Measurements from ENCODE around the gene ECT2L. TPM values are rescaled to one million over a fixed set of nuclear protein-coding genes. Genes with fewer than 3 reads are reported as not detected.

The ECT2L gene
- total and polyA plus RNA-seq, 2 of the 13 experiments (the other 11 are each of a cell fraction or from before 2014, with no cell fraction given): 0.12 TPM; not detected in 1

DNA sequence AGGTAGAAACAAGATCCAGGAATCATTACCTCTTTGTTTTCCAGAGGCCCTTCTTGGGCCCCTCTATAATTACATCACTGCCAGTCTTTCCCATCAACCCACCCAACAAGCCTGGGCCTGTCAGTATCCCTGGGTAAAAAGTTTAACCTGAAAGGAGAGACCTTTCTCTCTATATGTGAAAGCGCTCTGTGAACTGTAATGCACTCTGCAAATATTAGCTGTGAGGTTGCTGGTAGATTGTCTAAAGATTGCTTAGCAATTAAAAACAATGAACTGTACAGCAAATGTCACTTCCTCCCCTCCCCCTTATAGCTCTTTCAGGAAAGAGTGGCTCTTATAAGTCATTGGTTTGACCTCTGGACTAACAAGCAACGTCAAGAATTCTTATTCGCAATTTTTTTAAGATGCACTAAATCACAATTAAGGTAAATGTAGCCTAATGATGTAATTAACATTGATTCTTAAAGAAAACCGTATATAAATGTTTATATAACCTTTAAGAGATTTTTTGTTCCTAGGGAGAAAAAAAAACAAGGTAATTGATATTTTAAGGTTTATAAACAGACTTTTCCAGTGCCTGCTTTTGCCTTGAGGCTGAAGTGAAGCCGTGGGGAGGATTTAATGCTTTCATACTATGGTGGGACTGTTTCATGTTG lies 18.4 kb downstream of the ECT2L start (continued):
- no peak for TF ChIP-seq ZNF414 (CRISPR knock-in tag; IDR thresholded peaks at IDR 0.05)
- no peak for TF ChIP-seq MATR3 (CRISPR knock-in tag; IDR thresholded peaks at IDR 0.05)
- peak; percentile 61 for TF ChIP-seq HNF4G (IDR thresholded peaks at IDR 0.05; ENCODE audit: borderline replicate concordance, low read depth, low read length)
- no peak for TF ChIP-seq HNF4G (CRISPR knock-in tag; IDR thresholded peaks at IDR 0.05; ENCODE audit: borderline replicate concordance, low read depth)
- no peak for TF ChIP-seq RBM22 (optimal IDR thresholded peaks at IDR 0.05; ENCODE audit: low read length)
- TF ChIP-seq, protein P1, sequence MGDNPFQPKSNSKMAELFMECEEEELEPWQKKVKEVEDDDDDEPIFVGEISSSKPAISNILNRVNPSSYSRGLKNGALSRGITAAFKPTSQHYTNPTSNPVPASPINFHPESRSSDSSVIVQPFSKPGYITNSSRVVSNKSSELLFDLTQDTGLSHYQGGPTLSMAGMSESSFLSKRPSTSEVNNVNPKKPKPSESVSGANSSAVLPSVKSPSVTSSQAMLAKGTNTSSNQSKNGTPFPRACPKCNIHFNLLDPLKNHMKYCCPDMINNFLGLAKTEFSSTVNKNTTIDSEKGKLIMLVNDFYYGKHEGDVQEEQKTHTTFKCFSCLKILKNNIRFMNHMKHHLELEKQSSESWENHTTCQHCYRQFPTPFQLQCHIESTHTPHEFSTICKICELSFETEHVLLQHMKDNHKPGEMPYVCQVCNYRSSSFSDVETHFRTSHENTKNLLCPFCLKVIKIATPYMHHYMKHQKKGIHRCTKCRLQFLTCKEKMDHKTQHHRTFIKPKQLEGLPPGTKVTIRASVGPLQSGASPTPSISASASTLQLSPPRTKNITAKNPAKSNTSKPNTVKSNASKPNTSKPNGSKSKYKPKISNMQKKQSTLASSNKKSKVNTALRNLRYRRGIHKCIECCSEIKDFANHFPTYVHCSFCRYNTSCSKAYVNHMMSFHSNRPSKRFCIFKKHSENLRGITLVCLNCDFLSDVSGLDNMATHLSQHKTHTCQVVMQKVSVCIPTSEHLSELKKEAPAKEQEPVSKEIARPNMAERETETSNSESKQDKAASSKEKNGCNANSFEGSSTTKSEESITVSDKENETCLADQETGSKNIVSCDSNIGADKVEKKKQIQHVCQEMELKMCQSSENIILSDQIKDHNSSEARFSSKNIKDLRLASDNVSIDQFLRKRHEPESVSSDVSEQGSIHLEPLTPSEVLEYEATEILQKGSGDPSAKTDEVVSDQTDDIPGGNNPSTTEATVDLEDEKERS (CRISPR knock-in tag; IDR thresholded peaks at IDR 0.05): no peak
- TF ChIP-seq SOX5 (CRISPR knock-in tag; IDR thresholded peaks at IDR 0.05; ENCODE audit: borderline replicate concordance): peak; percentile 79; the same call in 1 of the 2 replicates
- TF ChIP-seq ZFP36L2 (CRISPR knock-in tag; IDR thresholded peaks at IDR 0.05): no peak
- no peak for TF ChIP-seq ZNF501 (CRISPR knock-in tag; IDR thresholded peaks at IDR 0.05)
- no peak for TF ChIP-seq ZNF510 (CRISPR knock-in tag; IDR thresholded peaks at IDR 0.05; ENCODE audit: low read depth)
- no peak for TF ChIP-seq PRPF4 (IDR thresholded peaks at IDR 0.05; ENCODE audit: low read depth, low read length, poor library complexity, severe bottlenecking)
- TF ChIP-seq, protein P2, sequence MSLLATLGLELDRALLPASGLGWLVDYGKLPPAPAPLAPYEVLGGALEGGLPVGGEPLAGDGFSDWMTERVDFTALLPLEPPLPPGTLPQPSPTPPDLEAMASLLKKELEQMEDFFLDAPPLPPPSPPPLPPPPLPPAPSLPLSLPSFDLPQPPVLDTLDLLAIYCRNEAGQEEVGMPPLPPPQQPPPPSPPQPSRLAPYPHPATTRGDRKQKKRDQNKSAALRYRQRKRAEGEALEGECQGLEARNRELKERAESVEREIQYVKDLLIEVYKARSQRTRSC (CRISPR knock-in tag; IDR thresholded peaks at IDR 0.05; ENCODE audit: low read depth): no peak
- TF ChIP-seq HHEX (CRISPR knock-in tag; IDR thresholded peaks at IDR 0.05): peak; percentile 72
- no peak for TF ChIP-seq MAZ (IDR thresholded peaks at IDR 0.05; ENCODE audit: borderline replicate concordance, low read depth, low read length)
- no peak for TF ChIP-seq MAZ (CRISPR knock-in tag; IDR thresholded peaks at IDR 0.05; ENCODE audit: low read depth)
- 0 out of 2 replicates have a peak, but pooled peaks have one; percentile 10 for TF ChIP-seq ELF4 (CRISPR knock-in tag; IDR thresholded peaks at IDR 0.05; ENCODE audit: borderline replicate concordance)
- TF ChIP-seq AGO2 (optimal IDR thresholded peaks at IDR 0.05; ENCODE audit: low read depth, low read length): no peak
- TF ChIP-seq ZNF766 (CRISPR knock-in tag; IDR thresholded peaks at IDR 0.05; ENCODE audit: borderline replicate concordance): no peak
- no peak for TF ChIP-seq RFX5 (IDR thresholded peaks at IDR 0.05; ENCODE audit: low read depth, low read length)
- peak; percentile 85 for TF ChIP-seq PHF21A (CRISPR knock-in tag; IDR thresholded peaks at IDR 0.05)
- TF ChIP-seq NFKB2 (CRISPR knock-in tag; IDR thresholded peaks at IDR 0.05; ENCODE audit: borderline replicate concordance): no peak
- 0 out of 2 replicates have a peak, but pooled peaks have one; percentile 19 for TF ChIP-seq PHF8 (CRISPR knock-in tag; IDR thresholded peaks at IDR 0.05)
- no peak for TF ChIP-seq NONO (IDR thresholded peaks at IDR 0.05)
- TF ChIP-seq NONO (CRISPR knock-in tag; conservative IDR thresholded peaks at IDR 0.05): no peak; the same call in 1 of the 2 replicates
